ENCODE data around the gene CABP2.
"Not testable (repeated sequence)": the region's sequence is repeated elsewhere in the genome, so short reads cannot be mapped to it uniquely, and the experiment has no call there.

CABP2 gene

GRCh38 chr11:67538823-67539505 is 15.7 kb upstream of the CABP2 start:
- no peak for DNase-seq (ENCODE audit: low spot score)

- DNase-seq (ENCODE audit: low spot score): no peak
Observed at GRCh38 chr11:67538306-67538705, 15.1 kb upstream of the CABP2 start.

- DNase-seq (ENCODE audit: low spot score): no peak
Observed at GRCh38 chr11:67535561-67535960, 12.3 kb upstream of the CABP2 start.

- DNase-seq (ENCODE audit: low spot score): no peak
Observed at GRCh38 chr11:67534070-67534679, 10.9 kb upstream of the CABP2 start.

- DNase-seq (ENCODE audit: low spot score): no peak
Observed at GRCh38 chr11:67532889-67533288, 9.6 kb upstream of the CABP2 start.

- no peak for DNase-seq (ENCODE audit: low spot score)
Observed at GRCh38 chr11:67530282-67530592, 7.0 kb upstream of the CABP2 start.

- no peak for DNase-seq (ENCODE audit: low spot score)
Observed at GRCh38 chr11:67528376-67528775, 5.1 kb upstream of the CABP2 start.

GRCh38 chr11:67525275-67525976 is 2.2 kb upstream of the CABP2 start:
- DNase-seq (ENCODE audit: low spot score): no peak

GRCh38 chr11:67524480-67524808 is 1.2 kb upstream of the CABP2 start:
- DNase-seq (ENCODE audit: low spot score): no peak

- no peak for DNase-seq (ENCODE audit: low spot score)
Observed at GRCh38 chr11:67523556-67524479, 572 bp upstream of the CABP2 start.

- no peak for DNase-seq (ENCODE audit: low spot score)
Observed at GRCh38 chr11:67522338-67522737, 908 bp downstream of the CABP2 start.

GRCh38 chr11:67521924-67522323 is 1.3 kb downstream of the CABP2 start:
- DNase-seq (ENCODE audit: low spot score): no peak

- DNase-seq (ENCODE audit: low spot score): no peak
Observed at GRCh38 chr11:67520856-67521824, 2.1 kb downstream of the CABP2 start.

- no peak for DNase-seq (ENCODE audit: low spot score)
Observed at GRCh38 chr11:67519726-67520125, 3.5 kb downstream of the CABP2 start.

- no peak for DNase-seq (ENCODE audit: low spot score)
Observed at GRCh38 chr11:67517784-67518552, 5.3 kb downstream of the CABP2 start.

GRCh38 chr11:67516806-67517205 is 6.4 kb downstream of the CABP2 start:
- DNase-seq (ENCODE audit: low spot score): no peak

GRCh38 chr11:67514116-67514515 is 9.1 kb downstream of the CABP2 start:
- no peak for DNase-seq (ENCODE audit: low spot score)

GRCh38 chr11:67511558-67511957 is 11.7 kb downstream of the CABP2 start:
- DNase-seq (ENCODE audit: low spot score): not testable (repeated sequence)

GRCh38 chr11:67510023-67510345 is 13.3 kb downstream of the CABP2 start:
- no peak for DNase-seq (ENCODE audit: low spot score)

- peak; percentile 93 for DNase-seq (ENCODE audit: low spot score)
Observed at GRCh38 chr11:67508486-67509121, 14.6 kb downstream of the CABP2 start.

All from SW480 (cell line).